LNCaP clone FGC (cell line): ENCODE data around the gene COL15A1.

ENCODE experiments used
- DNase-seq: peaks from one replicate; pipeline ENCODE4 v3.0.0-alpha.2; 2011; ENCODE audit warnings: low read depth
- H3K4me3 ChIP-seq: 2 replicates; pipeline ENCODE4 v1.5.1; 2011; ENCODE audit warnings: mild to moderate bottlenecking, low read depth, low read length, control low read depth
- CTCF ChIP-seq: IDR thresholded peaks from 2 replicates; pipeline ENCODE4 v1.5.1; 2012; ENCODE audit warnings: mild to moderate bottlenecking; ENCODE audit not compliant: control insufficient read depth, insufficient read depth; ENCODE audit errors: extremely low read depth

Gene COL15A1

GRCh38 chr9:98977813-98978212 lies 34.1 kb downstream of the COL15A1 start:
- no peak for TF ChIP-seq CTCF
- no peak for DNase-seq

DNA sequence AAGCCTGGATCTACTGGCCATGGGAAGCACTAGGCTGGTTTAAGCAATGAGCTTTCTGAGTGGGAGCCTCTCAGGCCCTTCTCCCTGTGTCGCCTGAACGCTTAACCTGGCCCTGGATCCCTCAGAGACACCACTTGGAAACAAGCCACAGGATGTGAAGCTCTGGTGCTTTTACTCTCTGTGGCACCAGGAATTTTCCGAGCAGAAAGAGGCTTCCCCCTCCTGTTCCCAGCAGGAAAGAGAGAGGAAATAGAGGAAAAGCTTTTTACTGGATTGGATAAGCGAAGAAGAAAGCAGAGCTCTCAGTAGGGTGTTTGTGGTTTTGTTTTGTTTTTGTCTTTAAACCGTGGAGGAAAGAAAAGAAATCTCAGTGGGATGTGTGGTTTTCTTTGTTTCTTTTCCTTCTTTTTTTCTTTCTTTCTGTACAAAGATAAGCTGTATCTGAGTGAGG lies 34.5 kb downstream of the COL15A1 start:
- no peak for TF ChIP-seq CTCF
- no peak for DNase-seq
- no peak overlapping the region for H3K4me3 ChIP-seq

More at GRCh38 chr9:98977813-98978212, 34.1 kb downstream of the COL15A1 start:
- no peak overlapping the region for H3K4me3 ChIP-seq

- no peak overlapping the region for H3K4me3 ChIP-seq
- TF ChIP-seq CTCF, result no peak
- DNase-seq, result no peak
Observed at GRCh38 chr9:98980291-98980690, 36.6 kb downstream of the COL15A1 start.

DNA sequence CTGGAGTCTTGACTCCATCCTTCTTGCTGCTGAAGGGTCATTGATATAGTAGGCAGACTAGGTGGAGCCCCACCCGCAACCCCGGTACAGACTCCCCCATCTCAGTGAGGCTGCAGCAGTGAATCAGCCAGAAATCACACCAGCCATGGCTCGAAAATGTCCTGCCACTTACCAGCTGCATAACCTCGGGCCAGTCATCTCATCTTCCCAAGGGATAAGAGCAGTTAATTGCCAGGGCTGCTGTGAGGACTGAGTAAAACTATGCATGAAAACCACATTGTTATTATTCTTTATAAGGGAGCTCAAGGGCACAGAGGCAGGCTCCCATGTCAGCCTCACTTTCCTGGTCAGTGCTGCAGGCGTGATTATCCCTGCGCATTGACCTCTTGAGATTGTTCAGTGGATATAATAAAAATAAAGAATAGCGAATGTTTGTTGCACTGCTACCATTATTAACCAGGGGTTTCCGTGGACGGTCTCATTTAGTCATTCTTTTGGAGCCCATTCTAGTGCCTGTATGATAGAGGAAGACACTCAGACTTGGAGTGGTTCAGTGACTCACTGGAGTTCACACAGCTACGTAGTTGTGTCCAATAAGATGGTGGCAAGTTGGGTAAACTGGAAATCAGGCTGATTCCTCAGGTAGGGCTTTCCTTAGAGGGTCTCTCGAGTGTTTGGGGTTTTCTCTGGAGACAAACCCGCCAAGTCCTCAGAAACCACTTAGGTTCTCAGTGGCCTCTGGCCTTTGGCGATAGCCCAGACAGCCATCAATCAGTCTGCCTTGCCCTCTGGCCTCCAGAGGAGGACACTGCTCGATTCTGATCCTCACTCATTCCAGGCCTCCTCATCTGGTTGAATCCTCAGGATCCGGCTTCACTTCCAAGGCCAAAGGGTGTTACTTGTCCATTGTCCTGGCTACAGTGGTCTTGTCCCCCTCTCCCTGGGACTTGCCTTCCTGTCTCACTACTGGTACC lies 39.9 kb downstream of the COL15A1 start:
- TF ChIP-seq CTCF, result no peak
- no peak for DNase-seq
- no peak overlapping the region for H3K4me3 ChIP-seq

DNA sequence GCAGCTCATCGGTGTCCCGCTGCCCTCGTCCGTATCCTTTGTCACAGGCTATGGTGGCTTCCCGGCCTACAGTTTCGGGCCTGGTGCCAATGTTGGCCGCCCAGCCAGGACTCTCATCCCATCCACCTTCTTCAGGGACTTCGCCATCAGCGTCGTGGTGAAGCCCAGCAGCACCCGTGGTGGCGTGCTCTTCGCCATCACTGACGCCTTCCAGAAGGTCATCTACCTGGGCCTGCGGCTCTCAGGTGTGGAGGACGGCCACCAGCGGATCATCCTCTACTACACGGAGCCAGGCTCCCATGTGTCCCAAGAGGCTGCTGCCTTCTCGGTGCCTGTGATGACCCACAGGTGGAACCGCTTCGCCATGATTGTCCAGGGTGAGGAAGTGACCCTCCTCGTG lies 41.9 kb downstream of the COL15A1 start:
- no peak for DNase-seq

DNA sequence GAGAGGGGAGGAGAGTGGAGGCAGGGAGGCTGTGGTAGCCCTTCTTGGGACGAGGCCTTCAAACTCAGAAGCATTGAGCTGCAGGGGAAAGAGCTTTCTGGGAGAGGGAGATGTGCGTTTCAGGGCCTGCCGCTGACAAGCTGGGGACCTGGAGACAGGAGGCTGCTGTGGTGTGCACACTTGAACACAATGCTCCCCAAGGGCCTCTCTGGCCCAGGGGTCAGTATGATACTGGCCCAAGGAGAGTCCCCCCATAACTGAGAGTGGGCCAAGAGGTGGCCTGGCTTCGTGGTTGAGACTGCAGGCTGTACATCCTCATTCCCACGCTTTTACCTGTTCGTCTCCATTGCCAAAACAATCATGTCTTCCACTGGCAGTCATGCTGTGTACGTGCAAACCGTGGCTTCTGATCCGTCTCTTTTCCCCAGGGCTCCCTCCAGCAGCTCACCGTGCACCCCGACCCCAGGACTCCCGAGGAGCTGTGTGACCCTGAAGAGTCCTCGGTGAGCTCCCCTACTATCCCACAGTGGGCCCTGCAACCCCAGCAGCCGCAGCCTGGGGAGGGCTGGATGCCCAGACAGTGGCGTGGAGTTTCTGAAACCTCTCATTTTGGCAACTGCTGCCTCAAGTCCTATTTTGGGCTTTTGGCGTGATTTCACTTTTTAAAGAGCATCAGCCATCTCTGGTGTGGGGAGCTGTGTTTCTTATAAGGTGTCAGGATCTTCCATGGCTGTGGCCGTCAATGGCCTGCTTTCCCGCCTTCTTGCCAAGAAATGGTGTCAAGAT lies 43.4 kb downstream of the COL15A1 start:
- no peak for TF ChIP-seq CTCF
- H3K4me3 ChIP-seq, result no peak overlapping the region
- no peak for DNase-seq

More for the DNA sequence above, 41.9 kb downstream of the COL15A1 start:
- no peak overlapping the region for H3K4me3 ChIP-seq
- no peak for TF ChIP-seq CTCF
